ENCODE data around the gene PTPRD.

The PTPRD gene

GRCh38 chr9:9847750-9848149 is 765.1 kb downstream of the PTPRD start:
- no peak for DNase-seq

GRCh38 chr9:9846557-9846956 is 766.2 kb downstream of the PTPRD start:
- DNase-seq, result no peak

DNA sequence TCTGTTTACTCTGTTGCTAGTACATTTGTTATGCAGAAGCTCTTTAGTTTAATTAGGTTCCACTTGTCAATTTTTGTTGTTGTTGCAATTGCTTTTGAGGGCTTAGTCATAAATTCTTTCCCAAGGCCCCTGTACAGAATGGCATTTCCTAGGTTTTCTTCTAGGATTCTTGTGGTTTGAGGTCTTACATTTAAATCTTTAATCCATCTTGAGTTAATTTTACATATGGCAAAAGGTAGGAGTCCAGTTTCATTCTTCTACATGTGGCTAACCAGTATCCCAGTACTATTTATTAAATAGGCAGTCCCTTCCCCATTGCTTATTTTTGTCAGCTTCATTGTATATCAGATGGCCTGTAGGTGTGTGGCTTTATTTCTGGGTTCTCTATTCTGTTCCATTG is 792.4 kb downstream of the PTPRD start:
- no peak for DNase-seq

DNA sequence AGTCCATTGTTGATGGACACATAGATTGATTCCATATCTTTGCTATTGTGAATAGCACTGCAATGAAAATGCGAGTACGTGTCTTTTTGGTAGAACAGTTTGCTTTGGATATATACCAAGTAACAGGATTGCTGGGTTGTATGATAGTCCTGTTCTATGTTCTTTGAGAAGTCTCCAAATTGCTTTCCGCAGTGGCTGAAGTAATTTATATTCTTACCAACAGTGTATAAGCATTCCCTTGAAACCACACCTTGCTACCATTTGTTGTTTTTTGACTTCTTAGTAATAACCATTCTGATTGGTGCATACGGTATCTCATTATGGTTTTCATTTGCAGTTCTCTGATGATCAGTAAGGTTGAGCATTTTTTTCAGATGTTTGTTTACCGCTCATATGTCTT is 792.9 kb downstream of the PTPRD start:
- DNase-seq, result no peak

GRCh38 chr9:9817176-9817575 is 795.6 kb downstream of the PTPRD start:
- no peak for DNase-seq

DNA sequence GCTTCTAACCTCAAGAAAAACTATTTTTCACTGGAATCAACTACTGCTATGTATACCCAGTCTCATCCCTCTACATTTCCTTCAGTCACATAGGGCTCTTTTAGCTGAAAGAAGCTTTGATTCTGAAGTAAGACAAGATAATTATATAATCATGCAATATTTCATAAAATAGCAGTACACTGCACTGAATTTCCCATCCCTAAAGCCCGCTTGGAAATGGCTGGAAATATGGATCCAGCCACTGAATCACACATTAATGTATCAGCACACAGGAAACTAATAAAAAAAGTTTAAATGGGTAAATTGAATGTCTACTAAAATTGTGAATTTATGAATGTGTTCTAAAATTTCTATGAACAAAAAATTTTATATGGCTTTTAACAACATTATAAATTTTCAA is 808.7 kb downstream of the PTPRD start:
- DNase-seq, result no peak

- no peak for DNase-seq
These were observed 813.5 kb downstream of the PTPRD start for GRCh38 chr9:9799287-9799686.

GRCh38 chr9:9792144-9792857 is 820.5 kb downstream of the PTPRD start:
- DNase-seq, result no peak

- DNase-seq, result no peak
These were observed 821.2 kb downstream of the PTPRD start for GRCh38 chr9:9791611-9792010.

DNA sequence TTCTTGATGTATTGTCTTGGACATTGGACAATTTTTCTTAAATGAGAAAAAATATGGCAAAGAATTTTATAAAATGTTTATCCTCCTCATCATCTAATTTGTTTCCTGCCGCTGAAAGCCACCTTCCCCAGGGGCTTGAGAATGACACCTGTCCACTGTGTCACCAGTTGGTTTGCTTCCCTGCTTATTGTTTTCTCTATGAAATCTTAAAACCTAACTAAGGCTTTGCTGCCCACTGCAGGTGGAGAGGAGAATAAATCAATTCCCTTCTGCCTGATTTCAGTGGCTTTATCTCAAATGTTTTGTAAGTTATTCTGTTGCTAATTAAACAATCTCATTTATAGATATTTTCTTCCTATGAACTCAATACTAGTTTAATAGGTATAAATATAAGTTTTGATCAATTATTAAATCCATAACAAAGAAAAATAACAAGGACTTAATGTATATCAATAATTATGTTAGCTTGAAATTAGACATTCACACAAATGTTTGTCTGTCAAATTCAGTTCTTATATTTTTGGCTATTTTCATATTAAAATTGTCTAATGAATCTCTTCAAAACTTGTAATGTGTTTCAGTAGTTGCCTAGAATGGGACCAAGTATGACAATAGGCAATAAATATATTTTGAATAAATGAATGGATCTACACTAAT is 822.5 kb downstream of the PTPRD start:
- DNase-seq, result no peak

DNA sequence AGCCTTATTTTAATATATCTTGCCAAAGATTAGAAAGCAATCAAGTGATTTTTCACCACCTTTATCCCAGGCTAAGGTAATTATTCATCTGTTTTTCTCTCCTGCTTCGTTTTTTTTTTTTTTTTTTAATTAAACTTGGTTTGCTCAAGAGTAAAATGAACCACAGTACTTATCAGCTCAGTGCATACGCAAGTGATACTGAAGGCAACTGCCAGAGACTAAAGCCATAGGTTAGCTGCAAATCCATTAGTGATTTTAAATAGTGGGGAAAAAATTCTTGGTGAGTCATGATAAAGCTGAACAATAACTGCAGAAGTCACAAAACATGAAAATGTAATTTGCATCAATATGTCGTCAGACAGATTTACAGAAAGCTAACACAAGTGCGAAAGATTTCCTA is 829.1 kb downstream of the PTPRD start:
- DNase-seq, result no peak

- no peak for DNase-seq
These were observed 829.6 kb downstream of the PTPRD start for GRCh38 chr9:9783211-9783610.

DNA sequence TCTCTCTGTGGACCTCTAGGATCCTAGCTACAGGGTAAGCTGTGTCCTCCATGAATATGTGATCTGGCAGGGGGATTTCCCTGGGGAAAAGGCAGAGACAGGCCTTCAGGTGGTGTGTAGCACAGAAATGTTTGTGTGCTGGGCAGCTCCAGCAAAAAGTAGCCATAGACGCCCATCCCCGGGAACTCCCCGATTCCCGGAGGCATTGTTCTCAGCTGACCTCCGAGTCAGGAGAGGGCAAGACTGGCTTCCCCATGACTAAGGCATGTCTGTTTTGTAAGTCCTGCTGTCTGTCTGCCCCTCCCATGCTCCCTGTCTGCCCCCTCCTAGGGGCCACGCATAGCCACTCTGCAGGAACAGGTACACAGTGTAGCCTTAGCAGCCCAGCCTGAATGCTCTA is 834.5 kb downstream of the PTPRD start:
- DNase-seq, result no peak

GRCh38 chr9:9774471-9774870 is 838.3 kb downstream of the PTPRD start:
- DNase-seq, result no peak

- DNase-seq, result no peak
These were observed 841.5 kb downstream of the PTPRD start for GRCh38 chr9:9771314-9771713.

DNA sequence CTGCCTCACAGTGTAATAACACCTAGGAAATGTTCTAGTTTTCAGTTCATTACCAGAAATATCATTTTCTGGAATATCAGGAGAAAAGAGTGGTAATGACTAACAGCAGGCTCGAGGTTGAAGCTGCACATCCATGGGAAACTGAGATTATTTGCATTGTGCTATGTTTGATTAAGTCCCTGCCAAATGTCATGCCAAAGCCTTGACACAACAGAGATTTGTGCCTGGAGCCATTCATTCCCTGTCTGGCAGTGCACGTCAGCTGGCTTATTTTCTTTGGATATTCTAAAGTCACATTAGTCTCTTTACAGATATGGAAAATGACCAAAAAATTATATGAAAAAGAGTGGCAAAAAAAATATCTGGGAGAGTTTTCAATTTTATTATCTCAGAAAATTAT is 848.0 kb downstream of the PTPRD start:
- DNase-seq, result no peak

DNA sequence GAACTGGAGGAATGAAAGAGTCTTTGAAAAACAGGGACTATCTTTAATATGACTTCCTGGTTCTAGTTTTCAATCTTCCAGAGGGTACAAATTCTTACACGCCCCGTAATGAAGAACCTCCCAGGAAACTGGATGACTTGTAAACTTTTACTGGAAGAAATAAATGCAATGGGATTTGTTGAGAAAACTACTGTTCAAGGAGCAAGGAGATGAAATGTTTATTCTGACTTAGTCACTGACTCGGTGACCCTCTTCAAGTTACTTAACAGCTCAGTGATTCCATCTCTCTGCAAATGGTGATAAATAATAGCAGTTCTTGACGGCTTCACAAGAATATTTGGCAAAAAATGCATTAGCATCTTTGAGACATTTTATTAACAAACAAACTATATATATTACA is 858.6 kb downstream of the PTPRD start:
- DNase-seq, result no peak

DNA sequence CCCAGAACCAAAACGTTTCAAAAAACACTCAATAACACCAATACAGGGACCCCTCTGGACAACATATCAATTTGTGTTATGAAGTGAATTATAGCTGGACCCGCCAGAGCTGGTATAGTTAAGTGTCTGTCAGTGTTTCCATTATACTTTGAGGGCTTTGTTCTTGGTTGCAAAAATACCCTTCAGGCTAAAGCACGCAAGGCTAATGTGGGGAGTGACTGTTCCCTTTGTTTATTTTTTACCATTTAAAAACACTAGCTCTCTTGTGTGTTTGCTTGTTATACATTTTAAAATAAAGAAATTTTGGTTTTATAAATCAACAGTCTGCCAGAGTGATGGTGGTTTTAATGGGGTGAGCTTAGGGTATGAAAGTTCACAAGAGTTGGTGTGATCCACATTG is 859.5 kb downstream of the PTPRD start:
- no peak for DNase-seq

- no peak for DNase-seq
These were observed 860.1 kb downstream of the PTPRD start for GRCh38 chr9:9752722-9753121.

- no peak for DNase-seq
These were observed 860.8 kb downstream of the PTPRD start for GRCh38 chr9:9751996-9752395.

DNA sequence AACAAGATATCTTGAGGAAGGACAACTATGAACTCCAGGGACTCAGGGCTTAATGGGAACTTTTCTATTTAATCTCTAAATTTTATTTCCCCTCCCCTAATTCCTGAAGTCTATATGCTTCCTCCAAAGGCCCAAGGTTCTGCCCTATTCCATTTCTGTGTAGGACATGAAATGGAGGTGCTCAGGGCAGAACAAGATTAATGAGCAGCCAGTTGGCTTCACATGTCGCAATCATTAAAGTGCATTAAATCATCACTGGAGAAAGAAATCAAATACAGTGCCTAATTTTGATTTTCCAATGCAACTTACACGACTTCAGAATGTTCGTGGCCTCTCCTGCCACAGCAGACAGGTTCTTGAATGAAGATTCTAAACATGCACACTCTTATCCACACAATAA is 862.1 kb downstream of the PTPRD start:
- no peak for DNase-seq

DNA sequence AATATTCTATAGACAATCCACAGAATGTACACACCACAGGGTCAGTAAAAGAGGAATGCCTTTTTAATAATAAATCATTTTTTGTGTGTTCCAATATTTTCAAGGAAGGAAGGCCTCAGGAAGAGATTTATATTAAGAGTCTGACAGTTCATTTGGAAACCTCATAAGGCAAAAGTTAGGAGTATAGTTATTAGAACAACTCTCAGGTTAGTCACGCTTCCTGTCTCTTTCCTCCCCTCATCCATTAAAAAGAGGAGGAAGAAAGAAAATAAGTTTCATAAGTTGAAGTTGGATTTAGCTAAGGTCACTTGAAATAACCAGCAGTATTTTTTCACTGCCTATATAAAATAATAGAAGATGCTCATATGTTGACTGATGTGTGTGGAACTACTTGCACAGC is 863.2 kb downstream of the PTPRD start:
- no peak for DNase-seq

GRCh38 chr9:9747787-9748186 is 865.0 kb downstream of the PTPRD start:
- DNase-seq, result no peak

- no peak for DNase-seq
These were observed 866.0 kb downstream of the PTPRD start for GRCh38 chr9:9746826-9747225.

DNA sequence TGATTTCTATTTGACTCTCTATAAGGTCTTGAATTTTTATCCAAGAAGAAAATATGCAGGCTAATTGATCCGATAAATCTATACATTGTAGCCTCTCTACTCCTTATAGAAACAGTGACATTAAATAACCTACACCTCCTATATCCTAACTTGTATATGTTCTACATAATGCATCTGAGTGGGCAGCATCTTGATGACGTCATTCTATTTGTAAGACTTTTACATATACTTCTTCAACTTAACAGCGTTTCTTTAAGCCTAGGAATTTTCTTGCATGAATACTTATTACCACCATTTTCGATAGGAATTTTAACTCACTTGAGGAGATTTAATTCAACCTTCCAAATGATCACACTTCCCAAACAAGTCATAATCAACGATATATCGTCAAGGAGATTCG is 869.0 kb downstream of the PTPRD start:
- no peak for DNase-seq
